Measurements from ENCODE around the gene PROZ.

The PROZ gene

DNA sequence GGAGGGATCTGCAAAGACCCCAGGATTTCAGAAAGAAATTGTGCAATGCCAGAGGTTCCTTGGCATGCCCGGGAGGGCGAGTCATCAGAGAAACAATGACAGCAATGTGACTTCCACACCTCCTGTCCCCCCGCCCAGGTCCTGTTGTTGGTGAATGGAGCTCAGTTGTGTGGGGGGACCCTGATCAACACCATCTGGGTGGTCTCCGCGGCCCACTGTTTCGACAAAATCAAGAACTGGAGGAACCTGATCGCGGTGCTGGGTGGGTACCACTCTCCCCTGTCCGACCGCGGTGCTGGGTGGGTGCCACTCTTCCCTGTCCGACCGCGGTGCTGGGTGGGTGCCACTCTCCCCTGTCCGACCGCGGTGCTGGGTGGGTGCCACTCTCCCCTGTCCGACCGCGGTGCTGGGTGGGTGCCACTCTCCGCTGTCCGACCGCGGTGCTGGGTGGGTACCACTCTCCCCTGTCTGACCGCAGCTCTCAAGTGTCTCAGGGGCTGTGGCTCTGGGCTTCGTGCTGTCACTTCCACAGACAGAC, 41.0 kb upstream of the PROZ start:
- DNase-seq (ENCODE audit: low read depth, low spot score): no peak
- H3K4me1 ChIP-seq (ENCODE audit: insufficient read depth, insufficient read length): no peaks in the 10 kb centered on the region
- no peaks in the 10 kb centered on the region for H3K36me3 ChIP-seq (ENCODE audit: insufficient read depth, insufficient read length, low read length)
- H3K9me3 ChIP-seq (ENCODE audit: insufficient read depth, low read length): no peaks in the 10 kb centered on the region; the same call in 1 of the 2 replicates
- H3K9ac ChIP-seq (ENCODE audit: insufficient read length, low read depth): no peak overlapping the region
- H3K27me3 ChIP-seq (ENCODE audit: insufficient read depth, insufficient read length): no peaks in the 10 kb centered on the region
- no peak overlapping the region for H3K4me3 ChIP-seq (ENCODE audit: insufficient read length, low read depth)
- TF ChIP-seq YY1 (IDR thresholded peaks at IDR 0.05; ENCODE audit: insufficient read depth, insufficient read length) (no peak), ZNF274 (IDR thresholded peaks at IDR 0.05; ENCODE audit: low read depth, low read length) (no peak), SUZ12 (IDR thresholded peaks at IDR 0.05; ENCODE audit: extremely low read depth, insufficient read depth, insufficient read length) (no peak)

- no peaks in the 10 kb centered on the region; the same call in 1 of the 2 replicates for H3K9me3 ChIP-seq (ENCODE audit: insufficient read depth, low read length)
- DNase-seq (ENCODE audit: low read depth, low spot score): no peak
- H3K4me1 ChIP-seq (ENCODE audit: insufficient read depth, insufficient read length): peaks cover 4% of the 10 kb centered on the region
- H3K27me3 ChIP-seq (ENCODE audit: insufficient read depth, insufficient read length): no peaks in the 10 kb centered on the region
- no peak for TF ChIP-seq ZNF274 (IDR thresholded peaks at IDR 0.05; ENCODE audit: low read depth, low read length)
- TF ChIP-seq YY1 (IDR thresholded peaks at IDR 0.05; ENCODE audit: insufficient read depth, insufficient read length): no peak
- TF ChIP-seq SUZ12 (IDR thresholded peaks at IDR 0.05; ENCODE audit: extremely low read depth, insufficient read depth, insufficient read length): no peak
- no peak overlapping the region for H3K9ac ChIP-seq (ENCODE audit: insufficient read length, low read depth)
- no peaks in the 10 kb centered on the region for H3K36me3 ChIP-seq (ENCODE audit: insufficient read depth, insufficient read length, low read length)
- no peak overlapping the region for H3K4me3 ChIP-seq (ENCODE audit: insufficient read length, low read depth)
These were observed 40.6 kb upstream of the PROZ start for GRCh38 chr13:113117911-113118260.

- H3K4me3 ChIP-seq (ENCODE audit: insufficient read length, low read depth): no peak overlapping the region
- H3K36me3 ChIP-seq (ENCODE audit: insufficient read depth, insufficient read length, low read length): no peaks in the 10 kb centered on the region
These were observed 40.0 kb upstream of the PROZ start for GRCh38 chr13:113118261-113119021.

GRCh38 chr13:113119166-113119821, 39.2 kb upstream of the PROZ start:
- H3K4me3 ChIP-seq (ENCODE audit: insufficient read length, low read depth): no peak overlapping the region
- no peak for TF ChIP-seq SUZ12 (IDR thresholded peaks at IDR 0.05; ENCODE audit: extremely low read depth, insufficient read depth, insufficient read length)
- TF ChIP-seq ZNF274 (IDR thresholded peaks at IDR 0.05; ENCODE audit: low read depth, low read length): no peak
- no peak for TF ChIP-seq YY1 (IDR thresholded peaks at IDR 0.05; ENCODE audit: insufficient read depth, insufficient read length)
- no peaks in the 10 kb centered on the region; the same call in 1 of the 2 replicates for H3K9me3 ChIP-seq (ENCODE audit: insufficient read depth, low read length)
- no peaks in the 10 kb centered on the region for H3K36me3 ChIP-seq (ENCODE audit: insufficient read depth, insufficient read length, low read length)
- peaks cover 12% of the 10 kb centered on the region for H3K4me1 ChIP-seq (ENCODE audit: insufficient read depth, insufficient read length)
- H3K9ac ChIP-seq (ENCODE audit: insufficient read length, low read depth): no peak overlapping the region
- DNase-seq (ENCODE audit: low read depth, low spot score): no peak
- no peaks in the 10 kb centered on the region for H3K27me3 ChIP-seq (ENCODE audit: insufficient read depth, insufficient read length)

More at GRCh38 chr13:113118261-113119021, 40.0 kb upstream of the PROZ start:
- Histone ChIP-seq H3K4me1 (ENCODE audit: insufficient read depth, insufficient read length) (peaks cover 9% of the 10 kb centered on the region), H3K9me3 (ENCODE audit: insufficient read depth, low read length) (no peaks in the 10 kb centered on the region; the same call in 1 of the 2 replicates), H3K27me3 (ENCODE audit: insufficient read depth, insufficient read length) (no peaks in the 10 kb centered on the region), H3K9ac (ENCODE audit: insufficient read length, low read depth) (no peak overlapping the region)
- DNase-seq (ENCODE audit: low read depth, low spot score): no peak
- TF ChIP-seq ZNF274 (IDR thresholded peaks at IDR 0.05; ENCODE audit: low read depth, low read length): no peak
- no peak for TF ChIP-seq SUZ12 (IDR thresholded peaks at IDR 0.05; ENCODE audit: extremely low read depth, insufficient read depth, insufficient read length)
- TF ChIP-seq YY1 (IDR thresholded peaks at IDR 0.05; ENCODE audit: insufficient read depth, insufficient read length): no peak

DNA sequence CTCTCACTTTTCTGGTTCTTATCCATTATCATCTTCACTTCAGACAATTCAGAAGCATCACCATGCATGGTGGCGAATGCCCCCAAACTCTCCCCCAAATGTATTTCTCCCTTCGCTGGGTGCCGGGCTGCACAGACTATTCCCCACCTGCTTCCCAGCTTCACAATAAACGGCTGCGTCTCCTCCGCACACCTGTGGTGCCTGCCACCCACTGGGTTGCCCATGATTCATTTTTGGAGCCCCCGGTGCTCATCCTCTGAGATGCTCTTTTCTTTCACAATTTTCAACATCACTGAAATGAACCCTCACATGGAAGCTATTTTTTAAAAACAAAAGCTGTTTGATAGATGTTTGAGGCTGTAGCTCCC, 38.6 kb upstream of the PROZ start:
- H3K36me3 ChIP-seq (ENCODE audit: insufficient read depth, insufficient read length, low read length): no peaks in the 10 kb centered on the region
- H3K9me3 ChIP-seq (ENCODE audit: insufficient read depth, low read length): no peaks in the 10 kb centered on the region; the same call in 1 of the 2 replicates
- no peak overlapping the region for H3K4me3 ChIP-seq (ENCODE audit: insufficient read length, low read depth)
- H3K27me3 ChIP-seq (ENCODE audit: insufficient read depth, insufficient read length): no peaks in the 10 kb centered on the region
- DNase-seq (ENCODE audit: low read depth, low spot score): no peak
- H3K4me1 ChIP-seq (ENCODE audit: insufficient read depth, insufficient read length): peaks cover 14% of the 10 kb centered on the region
- TF ChIP-seq ZNF274 (IDR thresholded peaks at IDR 0.05; ENCODE audit: low read depth, low read length) (no peak), YY1 (IDR thresholded peaks at IDR 0.05; ENCODE audit: insufficient read depth, insufficient read length) (no peak), SUZ12 (IDR thresholded peaks at IDR 0.05; ENCODE audit: extremely low read depth, insufficient read depth, insufficient read length) (no peak)
- no peak overlapping the region for H3K9ac ChIP-seq (ENCODE audit: insufficient read length, low read depth)

- no peak for DNase-seq (ENCODE audit: low read depth, low spot score)
- Histone ChIP-seq H3K36me3 (ENCODE audit: insufficient read depth, insufficient read length, low read length) (no peaks in the 10 kb centered on the region), H3K4me1 (ENCODE audit: insufficient read depth, insufficient read length) (peaks cover 14% of the 10 kb centered on the region), H3K9me3 (ENCODE audit: insufficient read depth, low read length) (no peaks in the 10 kb centered on the region), H3K27me3 (ENCODE audit: insufficient read depth, insufficient read length) (no peaks in the 10 kb centered on the region), H3K4me3 (ENCODE audit: insufficient read length, low read depth) (no peak overlapping the region), H3K9ac (ENCODE audit: insufficient read length, low read depth) (no peak overlapping the region)
- no peak for TF ChIP-seq SUZ12 (IDR thresholded peaks at IDR 0.05; ENCODE audit: extremely low read depth, insufficient read depth, insufficient read length)
- TF ChIP-seq ZNF274 (IDR thresholded peaks at IDR 0.05; ENCODE audit: low read depth, low read length): no peak
- no peak for TF ChIP-seq YY1 (IDR thresholded peaks at IDR 0.05; ENCODE audit: insufficient read depth, insufficient read length)
These were observed 37.9 kb upstream of the PROZ start for GRCh38 chr13:113120300-113121182.

Measured in NT2/D1 (cell line).